Mucosa of gallbladder (tissue), 1 donor: ENCODE results near the gene ZNF785. TPM values are rescaled to one million over a fixed set of nuclear protein-coding genes. Genes with fewer than 3 reads are reported as not detected.
"Not testable (repeated sequence)": the region's sequence is repeated elsewhere in the genome, so short reads cannot be mapped to it uniquely, and the experiment has no call there.

Source experiments
- DNase-seq: peaks from one replicate; pipeline ENCODE4 v3.0.0-alpha.2; 2020; ENCODE audit warnings: low spot score
- total RNA-seq: library from RNA; stranded (reverse); gene quantifications from one replicate; pipeline ENCODE4 v1.2.1, GENCODE V29; 2021
- donor health status: DM: no; HTN: no; CAD: no.

The ZNF785 gene
- total RNA-seq, 1 donor from 2014 or later = 24.0 TPM

- no peak for DNase-seq
These were observed 17.2 kb upstream of the ZNF785 start for GRCh38 chr16:30602616-30603277.

- DNase-seq = no peak
These were observed 16.5 kb upstream of the ZNF785 start for GRCh38 chr16:30601966-30602365.

GRCh38 chr16:30600929-30601328 lies 15.4 kb upstream of the ZNF785 start:
- DNase-seq = no peak

- no peak for DNase-seq
These were observed 14.7 kb upstream of the ZNF785 start for GRCh38 chr16:30600215-30600614.

GRCh38 chr16:30592871-30593270 lies 7.4 kb upstream of the ZNF785 start:
- DNase-seq = no peak

- DNase-seq = not testable (repeated sequence)
These were observed 5.4 kb upstream of the ZNF785 start for GRCh38 chr16:30590869-30591268.

- not testable (repeated sequence) for DNase-seq
These were observed 4.1 kb upstream of the ZNF785 start for GRCh38 chr16:30589582-30589981.

GRCh38 chr16:30588651-30589050 lies 3.2 kb upstream of the ZNF785 start:
- DNase-seq = no peak

GRCh38 chr16:30585022-30585399 lies 486 bp downstream of the ZNF785 start:
- no peak for DNase-seq

- no peak for DNase-seq
These were observed 2.7 kb downstream of the ZNF785 start for GRCh38 chr16:30582611-30583340.

GRCh38 chr16:30581457-30581856 lies 4.0 kb downstream of the ZNF785 start:
- DNase-seq = no peak

GRCh38 chr16:30574678-30575077 lies 10.8 kb downstream of the ZNF785 start:
- DNase-seq = no peak

- DNase-seq = peak; percentile 96
These were observed 13.8 kb downstream of the ZNF785 start, which contains the start of gene ZNF688 for GRCh38 chr16:30571445-30572322. Gene ZNF688 (minus strand): TSS chr16:30571714. CDS start chr16:30571629, 85 bp downstream.

GRCh38 chr16:30570636-30571444 lies 14.7 kb downstream of the ZNF785 start:
- no peak for DNase-seq

- DNase-seq = no peak
These were observed 15.5 kb downstream of the ZNF785 start for GRCh38 chr16:30569746-30570635.

GRCh38 chr16:30569281-30569680 lies 16.2 kb downstream of the ZNF785 start:
- no peak for DNase-seq

GRCh38 chr16:30567991-30568638 lies 17.4 kb downstream of the ZNF785 start:
- no peak for DNase-seq

- DNase-seq = no peak
These were observed 18.1 kb downstream of the ZNF785 start for GRCh38 chr16:30567160-30567990.

GRCh38 chr16:30566531-30566930 lies 19.0 kb downstream of the ZNF785 start:
- no peak for DNase-seq
